Measurements from ENCODE around the gene KIAA1958.
"Not testable (repeated sequence)": the region's sequence is repeated elsewhere in the genome, so short reads cannot be mapped to it uniquely, and the experiment has no call there.

The KIAA1958 gene

GRCh38 chr9:112556497-112557442 is 70.1 kb downstream of the KIAA1958 start:
- DNase-seq, result no peak

- no peak for DNase-seq
These were observed 71.8 kb downstream of the KIAA1958 start for GRCh38 chr9:112558476-112558875.

- no peak for DNase-seq
These were observed 72.4 kb downstream of the KIAA1958 start for GRCh38 chr9:112558978-112559377.

GRCh38 chr9:112559629-112560413 is 73.2 kb downstream of the KIAA1958 start:
- no peak for DNase-seq

- DNase-seq, result no peak
These were observed 75.8 kb downstream of the KIAA1958 start for GRCh38 chr9:112562235-112562958.

- no peak for DNase-seq
These were observed 82.6 kb downstream of the KIAA1958 start for GRCh38 chr9:112569186-112569585.

- no peak for DNase-seq
These were observed 84.1 kb downstream of the KIAA1958 start for GRCh38 chr9:112570671-112571167.

GRCh38 chr9:112571624-112572355 is 85.2 kb downstream of the KIAA1958 start:
- no peak for DNase-seq

- no peak for DNase-seq
These were observed 85.8 kb downstream of the KIAA1958 start for GRCh38 chr9:112572416-112572815.

- no peak for DNase-seq
These were observed 87.4 kb downstream of the KIAA1958 start for GRCh38 chr9:112574008-112574407.

GRCh38 chr9:112575107-112575506 is 88.5 kb downstream of the KIAA1958 start:
- DNase-seq, result no peak

- DNase-seq, result no peak
These were observed 95.0 kb downstream of the KIAA1958 start for GRCh38 chr9:112581469-112582176.

GRCh38 chr9:112582371-112583262 is 96.0 kb downstream of the KIAA1958 start:
- DNase-seq, result no peak

GRCh38 chr9:112586599-112587155 is 100.0 kb downstream of the KIAA1958 start:
- no peak for DNase-seq

GRCh38 chr9:112591875-112592274 is 105.2 kb downstream of the KIAA1958 start:
- DNase-seq, result not testable (repeated sequence)

GRCh38 chr9:112599732-112600131 is 113.1 kb downstream of the KIAA1958 start:
- DNase-seq, result no peak

GRCh38 chr9:112601636-112602035 is 115.0 kb downstream of the KIAA1958 start:
- no peak for DNase-seq

GRCh38 chr9:112604790-112605189 is 118.2 kb downstream of the KIAA1958 start:
- no peak for DNase-seq

GRCh38 chr9:112605518-112605917 is 118.9 kb downstream of the KIAA1958 start:
- no peak for DNase-seq
